HG03565 (cell line): ENCODE measurements around the gene TMEM131L.
"Not testable (repeated sequence)": the region's sequence is repeated elsewhere in the genome, so short reads cannot be mapped to it uniquely, and the experiment has no call there.

Source experiments
- ATAC-seq: cut with Tn5 transposase; IDR thresholded peaks from one replicate; pipeline ENCODE4 v1.9.1; 2021; ENCODE audit warnings: mild to moderate bottlenecking, moderate library complexity; ENCODE audit not compliant: unreplicated experiment

Gene TMEM131L

GRCh38 chr4:153538487-153539357, 72.6 kb downstream of the TMEM131L start:
- ATAC-seq: no peak

DNA sequence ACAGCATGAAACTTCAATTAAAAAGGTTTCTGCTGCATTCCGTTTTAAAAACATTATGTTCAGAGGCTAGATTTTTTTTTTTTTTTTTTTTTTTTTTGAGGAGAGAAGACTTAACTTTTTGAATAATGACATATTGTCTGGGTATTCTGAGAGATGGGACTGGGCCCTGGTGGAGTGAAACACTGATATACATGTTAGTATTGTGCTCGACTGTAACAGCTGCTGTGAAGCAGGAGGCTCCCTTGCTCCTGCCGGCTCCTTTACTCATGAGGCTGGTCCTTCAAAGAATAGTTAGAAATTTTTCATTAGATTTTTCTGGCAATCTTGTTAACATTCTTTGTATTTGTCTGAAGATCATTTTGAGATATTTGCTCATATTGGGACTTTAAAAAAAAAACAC, 73.3 kb downstream of the TMEM131L start:
- no peak for ATAC-seq

DNA sequence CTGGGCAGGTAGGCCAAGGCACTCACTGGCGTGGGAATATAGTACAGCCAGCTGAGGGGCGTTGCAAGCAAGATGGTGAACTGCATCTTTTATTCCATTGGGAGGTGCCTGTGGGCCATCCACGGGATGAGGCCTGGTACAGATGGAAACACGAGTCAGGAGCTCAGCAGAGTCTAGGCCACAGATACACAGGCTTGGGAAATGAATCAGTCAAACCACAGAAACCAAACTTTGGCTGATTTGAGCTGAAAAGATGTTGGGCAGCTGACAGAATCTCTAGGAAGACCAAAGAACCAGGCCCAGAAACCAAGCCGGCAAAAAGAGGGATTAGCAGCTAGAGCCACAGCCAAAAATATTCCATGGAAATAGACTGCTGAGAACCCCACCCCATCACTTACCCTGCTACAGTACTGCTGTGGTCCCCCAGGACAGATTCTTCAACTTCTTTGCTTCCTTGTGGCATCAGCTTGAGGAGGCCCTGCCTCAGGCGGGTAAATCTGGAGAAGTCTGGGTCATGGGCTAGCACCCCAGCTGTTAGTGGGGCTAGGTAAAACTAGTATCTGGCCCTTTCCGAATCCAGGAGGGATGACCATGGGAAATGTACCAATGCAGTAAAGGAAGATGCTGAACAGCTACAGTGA, 75.4 kb downstream of the TMEM131L start:
- ATAC-seq: peak; percentile 53

GRCh38 chr4:153542131-153542530, 76.0 kb downstream of the TMEM131L start:
- ATAC-seq: no peak

- no peak for ATAC-seq
These were observed 76.7 kb downstream of the TMEM131L start for GRCh38 chr4:153542834-153543233.

GRCh38 chr4:153543351-153543750, 77.2 kb downstream of the TMEM131L start:
- ATAC-seq: no peak

DNA sequence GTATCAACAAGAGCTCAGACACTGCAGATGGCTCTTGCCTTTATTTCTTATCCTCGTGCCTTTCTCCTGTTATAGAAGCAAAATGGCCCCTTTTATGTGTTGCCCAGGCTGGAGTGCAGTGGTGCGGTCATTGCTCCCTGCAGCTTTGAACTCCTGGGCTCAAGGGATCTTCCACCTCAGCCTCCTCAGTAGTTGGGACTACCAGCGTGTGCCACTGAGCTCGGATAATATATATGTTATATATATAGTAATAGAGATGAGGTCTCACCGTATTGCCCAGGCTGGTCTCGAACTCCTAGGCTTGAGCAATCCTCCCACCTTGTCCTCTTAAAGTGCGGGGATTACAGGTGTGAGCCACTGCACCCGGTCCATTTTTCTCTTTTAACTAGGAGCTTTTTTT, 79.7 kb downstream of the TMEM131L start:
- ATAC-seq: no peak

GRCh38 chr4:153546280-153546679, 80.1 kb downstream of the TMEM131L start:
- ATAC-seq: no peak

- no peak for ATAC-seq
These were observed 81.4 kb downstream of the TMEM131L start for GRCh38 chr4:153547520-153547919.

- ATAC-seq: not testable (repeated sequence)
These were observed 82.7 kb downstream of the TMEM131L start for GRCh38 chr4:153548907-153549306.

- ATAC-seq: no peak
These were observed 83.2 kb downstream of the TMEM131L start for GRCh38 chr4:153549405-153549804.

DNA sequence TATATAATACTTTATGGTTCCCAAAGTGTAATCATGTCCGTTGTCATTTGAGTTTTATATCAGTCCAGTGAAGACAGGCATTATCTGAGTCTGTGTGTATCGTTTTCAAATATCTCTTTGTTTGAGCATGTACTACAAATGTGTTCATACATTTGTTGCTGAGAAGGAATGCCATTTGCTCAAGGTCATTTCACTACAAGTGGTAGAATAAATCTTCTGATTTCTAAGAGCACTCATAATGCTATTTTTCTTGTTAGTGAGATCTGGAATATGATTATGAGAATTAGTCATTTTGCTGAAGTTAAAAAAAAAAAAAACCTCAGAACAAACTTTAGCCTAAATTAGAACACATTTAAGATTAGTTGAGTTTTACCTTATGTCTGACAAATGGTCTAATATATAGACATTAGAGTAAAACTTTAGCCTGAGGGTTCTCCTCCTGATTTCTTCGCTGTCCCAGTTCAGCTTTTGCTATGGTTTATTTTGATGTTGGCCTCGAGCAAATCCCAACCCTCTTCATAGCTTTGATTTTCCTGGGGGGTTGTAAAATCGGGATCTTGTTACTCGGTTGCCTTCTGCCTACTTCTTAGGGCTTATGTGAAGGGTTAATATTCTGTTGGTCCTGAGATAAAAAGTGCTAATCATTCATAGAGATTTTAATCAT, 87.1 kb downstream of the TMEM131L start:
- ATAC-seq: no peak

GRCh38 chr4:153553819-153554170, 87.6 kb downstream of the TMEM131L start:
- no peak for ATAC-seq

DNA sequence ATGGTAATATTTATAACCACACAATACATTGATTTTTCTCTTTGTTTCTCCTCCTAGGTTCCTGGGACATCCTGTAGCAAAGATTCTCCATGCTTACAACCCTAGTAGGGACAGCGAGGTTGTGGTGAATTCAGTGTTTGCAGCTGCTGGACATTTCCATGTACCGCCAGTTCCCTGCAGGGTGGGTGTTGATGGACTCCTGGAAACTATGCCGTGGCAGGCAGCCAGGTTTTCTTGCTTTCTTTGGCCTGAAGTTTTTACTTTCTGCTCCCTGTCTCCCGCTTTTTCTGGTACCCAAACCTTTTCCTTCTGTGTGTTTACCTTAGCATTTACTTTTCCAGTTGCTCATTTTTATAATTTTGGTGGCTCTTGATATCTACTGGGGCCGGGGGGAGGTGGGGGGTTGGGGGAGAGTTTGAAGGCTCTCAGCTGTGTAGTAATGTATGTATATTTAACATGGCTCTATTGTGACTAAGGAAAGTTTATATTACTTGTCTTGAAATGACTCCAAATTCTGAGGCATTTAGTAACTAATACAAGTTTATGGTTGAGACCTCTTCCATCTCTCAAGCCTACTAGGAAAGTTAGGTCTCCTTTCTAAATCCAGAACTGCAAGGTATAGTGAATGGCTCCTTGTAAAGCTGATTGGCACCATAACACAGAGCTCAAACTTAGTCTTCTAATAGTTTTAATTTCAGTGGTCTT, 89.7 kb downstream of the TMEM131L start:
- no peak for ATAC-seq

- no peak for ATAC-seq
These were observed 90.3 kb downstream of the TMEM131L start for GRCh38 chr4:153556435-153556815.

GRCh38 chr4:153560908-153561307, 94.7 kb downstream of the TMEM131L start:
- peak; percentile 68 for ATAC-seq

DNA sequence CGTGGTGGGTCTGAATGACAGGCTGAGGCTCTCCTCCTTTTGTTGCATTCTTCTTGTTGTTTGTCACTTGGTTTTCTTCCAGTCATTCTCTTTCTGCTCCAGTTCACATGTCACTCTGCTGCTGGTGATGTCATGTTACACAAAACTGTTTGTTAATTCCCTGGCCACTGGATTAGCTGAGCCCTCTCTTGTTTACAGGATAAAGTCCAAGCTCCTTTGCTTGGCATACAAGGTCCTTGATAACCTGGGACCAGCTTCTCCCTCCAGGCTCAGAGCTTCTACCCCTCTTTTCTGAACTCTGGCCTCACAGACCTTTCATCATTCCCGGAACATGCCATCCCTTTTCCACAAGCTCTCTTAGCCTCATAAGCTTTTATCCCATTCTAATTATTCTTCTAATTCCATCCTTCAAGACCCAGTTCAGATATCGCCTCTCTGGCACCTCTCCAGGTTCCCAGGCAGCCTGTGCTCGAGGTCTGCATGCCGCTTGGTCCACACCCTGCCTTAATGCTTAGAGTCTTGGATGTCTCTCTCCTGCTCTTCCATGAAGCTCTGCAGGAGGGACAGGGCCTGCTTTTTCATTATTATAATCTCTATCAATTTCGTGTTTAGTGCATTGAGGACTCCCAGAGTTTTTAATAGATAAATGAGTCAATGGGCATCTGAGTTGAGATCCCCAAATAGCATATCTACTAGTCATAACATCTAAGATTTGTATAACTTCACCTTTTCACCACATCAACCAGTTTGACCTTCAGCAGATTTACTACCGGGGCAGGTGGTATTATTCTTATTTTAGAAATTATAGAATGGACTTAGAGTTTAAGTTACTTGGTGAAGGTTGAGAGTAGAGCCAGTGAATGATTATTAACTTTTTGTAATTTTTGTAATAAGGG, 98.7 kb downstream of the TMEM131L start:
- ATAC-seq: no peak

DNA sequence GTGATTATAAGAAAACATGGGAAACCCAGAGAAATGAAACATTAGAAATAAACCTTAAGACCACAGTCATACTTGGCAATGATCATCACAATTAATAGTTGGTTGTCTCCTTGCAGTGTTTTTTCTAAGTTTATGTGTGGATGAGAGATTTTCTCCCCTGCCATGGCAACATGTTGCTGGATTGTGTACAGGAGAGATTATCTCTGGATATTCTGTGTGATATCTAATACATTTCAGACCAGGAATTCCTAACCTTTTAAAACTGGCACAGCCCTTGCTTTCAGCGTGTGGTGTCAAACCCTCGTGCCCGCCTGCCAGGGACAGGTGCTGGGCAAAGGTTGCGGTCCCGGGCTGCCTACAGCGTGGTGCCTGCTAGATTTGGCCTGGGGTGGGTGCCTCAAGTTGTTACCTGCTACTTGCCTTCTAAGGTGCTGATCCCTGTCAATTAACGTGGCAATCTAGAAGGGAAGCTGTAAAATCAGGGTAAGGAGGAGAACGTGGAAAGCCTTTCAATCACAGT, 100.5 kb downstream of the TMEM131L start:
- ATAC-seq: no peak

GRCh38 chr4:153567660-153568059, 101.5 kb downstream of the TMEM131L start:
- not testable (repeated sequence) for ATAC-seq
